AG09319 (cell line): Measurements from ENCODE around the gene TGFBR3L.
"Not testable (repeated sequence)": the region's sequence is repeated elsewhere in the genome, so short reads cannot be mapped to it uniquely, and the experiment has no call there.

ENCODE experiments used
- DNase-seq: peaks from one replicate; pipeline ENCODE4 v3.0.0-alpha.2; 2010; ENCODE audit warnings: low read depth; ENCODE audit errors: extremely low read depth
- CTCF ChIP-seq: IDR thresholded peaks from 2 replicates; pipeline ENCODE4 v1.5.1; 2011; ENCODE audit warnings: low read depth, mild to moderate bottlenecking, inconsistent platforms, low read length, moderate library complexity

The TGFBR3L gene

DNA sequence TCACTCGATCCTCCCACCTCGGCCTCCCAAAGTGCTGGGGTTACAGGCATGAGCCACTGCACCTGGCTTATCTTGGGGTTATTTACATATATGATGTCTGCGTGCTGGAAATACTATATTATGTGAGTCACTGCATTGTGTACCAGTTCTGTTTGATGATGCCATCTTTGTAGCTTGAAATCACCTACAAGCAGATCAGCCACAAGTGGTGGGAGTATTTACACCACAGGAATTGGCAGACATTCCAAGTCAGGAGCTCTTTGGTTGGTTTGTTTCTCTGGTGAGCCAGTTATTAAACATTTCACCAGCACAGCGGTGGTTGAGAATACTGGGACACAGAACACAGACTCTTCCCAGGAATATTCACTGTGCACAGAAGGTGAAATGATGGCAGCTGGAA is 33.3 kb downstream of the TGFBR3L start:
- no peak for TF ChIP-seq CTCF
- no peak for DNase-seq

GRCh38 chr19:7953060-7953459 is 38.4 kb downstream of the TGFBR3L start:
- no peak for DNase-seq
- TF ChIP-seq CTCF: no peak

- no peak for DNase-seq
- TF ChIP-seq CTCF: no peak
These were observed 38.9 kb downstream of the TGFBR3L start for GRCh38 chr19:7953576-7953975.

- no peak for DNase-seq
- no peak for TF ChIP-seq CTCF
These were observed 41.1 kb downstream of the TGFBR3L start for GRCh38 chr19:7955696-7956095.

DNA sequence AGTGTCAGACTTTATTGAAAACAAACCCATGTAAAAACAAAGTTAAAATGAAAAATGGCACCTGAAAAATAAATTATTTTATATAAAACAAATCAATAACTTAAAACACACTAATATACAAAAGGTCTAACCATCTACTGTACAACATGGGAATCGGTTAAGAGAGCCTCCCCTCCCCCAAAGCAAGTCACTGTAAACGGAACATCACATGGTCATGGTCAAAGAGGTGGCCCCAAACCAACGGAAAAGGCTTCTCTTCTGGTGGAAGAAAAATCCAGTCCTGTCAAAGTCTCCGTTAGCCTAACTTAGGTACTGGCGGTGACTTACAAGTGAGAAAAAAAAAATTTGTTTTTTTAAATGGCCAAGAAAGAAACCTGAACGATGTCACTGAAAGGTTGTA is 44.6 kb downstream of the TGFBR3L start:
- TF ChIP-seq CTCF: no peak
- DNase-seq: no peak

DNA sequence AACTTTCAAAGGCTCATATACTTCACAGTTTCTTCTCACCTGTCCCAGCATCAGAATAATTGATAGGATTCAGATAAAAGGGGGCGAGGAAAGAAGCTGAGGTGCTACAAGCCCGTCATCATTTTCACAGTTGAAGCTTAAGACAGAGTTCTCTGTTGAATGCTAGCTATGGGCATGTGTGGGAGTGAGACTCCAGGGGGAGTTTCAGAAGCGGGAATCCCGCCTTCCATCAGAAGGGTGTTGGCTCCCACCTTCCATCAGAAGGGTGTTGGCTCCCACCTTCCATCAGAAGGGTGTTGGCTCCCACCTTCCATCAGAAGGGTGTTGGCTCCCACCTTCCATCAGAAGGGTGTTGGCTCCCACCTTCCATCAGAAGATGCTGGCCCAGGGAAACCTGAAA is 46.5 kb downstream of the TGFBR3L start:
- DNase-seq: not testable (repeated sequence)

DNA sequence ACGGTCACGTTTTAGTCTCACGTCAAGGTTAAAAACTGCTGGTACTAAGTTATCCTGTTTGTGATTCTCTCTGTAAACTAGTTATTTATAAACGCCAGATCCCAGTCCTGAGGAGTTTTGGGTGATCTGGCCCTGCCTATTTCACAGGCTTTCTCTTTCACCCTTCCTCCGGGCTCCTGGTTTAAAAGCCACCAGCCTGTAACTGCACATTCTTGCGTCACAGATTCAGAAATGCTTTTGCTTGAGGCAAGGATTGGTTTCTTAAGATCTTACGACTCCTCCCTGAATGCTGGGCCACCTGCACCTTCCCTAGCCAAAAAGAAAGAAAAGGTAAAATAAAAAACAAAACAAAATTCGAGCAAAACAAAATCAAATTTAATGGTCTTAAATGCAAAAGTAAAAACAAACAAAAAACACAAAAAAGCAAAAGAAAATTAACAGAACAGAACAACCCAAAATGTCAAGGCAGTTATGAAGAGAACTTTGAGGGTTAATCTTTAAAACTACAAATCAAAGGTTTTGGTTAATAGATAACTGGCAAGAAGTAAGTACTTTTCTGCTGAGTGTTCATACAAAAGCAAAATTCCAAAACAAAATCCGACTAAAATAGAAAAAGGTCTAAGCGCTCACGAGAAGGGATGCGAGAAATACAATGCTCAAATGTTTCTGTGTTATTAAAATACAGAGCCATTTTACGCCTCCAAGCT is 47.4 kb downstream of the TGFBR3L start:
- TF ChIP-seq CTCF: no peak
- no peak for DNase-seq

DNA sequence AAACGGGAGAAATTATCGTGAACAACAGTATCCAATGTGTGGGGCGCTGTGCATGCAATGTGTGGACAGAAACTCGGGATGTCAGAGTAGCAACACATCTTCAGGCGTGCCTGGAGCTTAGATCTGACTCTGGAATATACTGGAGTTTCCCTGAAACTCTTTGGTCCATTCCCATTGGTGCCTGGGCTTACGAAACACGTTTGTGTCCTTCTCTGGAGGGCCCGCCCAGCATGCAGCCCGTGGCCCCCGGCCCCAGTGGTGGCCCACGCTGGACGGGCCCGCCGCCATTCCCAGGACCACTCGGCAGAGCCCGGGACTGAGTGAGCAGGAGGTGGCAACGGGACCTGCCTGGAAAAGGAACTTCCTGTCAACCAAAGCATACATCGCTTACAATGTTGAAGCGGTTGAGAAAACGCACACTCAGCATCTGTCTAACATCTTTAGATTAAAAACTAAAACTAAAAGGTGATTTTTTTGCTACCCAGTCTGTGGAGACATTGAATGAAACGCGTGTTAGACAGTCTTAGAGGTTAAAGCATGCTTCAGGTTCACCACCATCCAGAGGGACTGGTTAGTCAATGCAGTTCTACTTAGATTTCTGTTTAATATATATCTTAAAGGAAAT is 48.1 kb downstream of the TGFBR3L start:
- DNase-seq: no peak
- no peak for TF ChIP-seq CTCF
